Natural killer cell treated with Interleukin-12 subunit alpha and Interleukin-12 subunit beta and Interleukin-15 and Interleukin-18, amount 100 ng/mL, for 72 hours (primary cell): ENCODE measurements around the gene IRF2BPL. TPM values are rescaled to one million over a fixed set of nuclear protein-coding genes. Genes with fewer than 3 reads are reported as not detected.

ENCODE experiments used
- ATAC-seq, 2 donors: fragments of 150-1000 bp; cut with Tn5 transposase in 1 of 2; sonication (Bioruptor Pico), chemical (Tn5 transposase) in 1 of 2; 2 replicates each; pipeline ENCODE4 v1.10.0; 2021
- DNase-seq: peaks from one replicate; pipeline ENCODE4 v3.0.0; 2022; ENCODE audit warnings: low spot score
- H3K27ac Mint-ChIP-seq, 2 donors: 1 replicate in 1 of 2; 2 replicates in 1 of 2; pipeline ENCODE4 v1.8.0; 2022; ENCODE audit warnings: mixed read lengths in 2 of 2, mild to moderate bottlenecking in 1 of 2, moderate library complexity in 1 of 2
- H3K27me3 Mint-ChIP-seq, 2 donors: 1 replicate in 1 of 2; 2 replicates in 1 of 2; pipeline ENCODE4 v1.8.0; 2022; ENCODE audit warnings: mixed read lengths in 2 of 2
- H3K36me3 Mint-ChIP-seq: one replicate; pipeline ENCODE4 v1.8.0; 2022; ENCODE audit warnings: mixed read lengths
- H3K4me1 Mint-ChIP-seq, 2 donors: 1 replicate in 1 of 2; 2 replicates in 1 of 2; pipeline ENCODE4 v1.8.0; 2022; ENCODE audit warnings: low read depth in 2 of 2, mixed read lengths in 2 of 2, mild to moderate bottlenecking in 1 of 2
- H3K4me3 Mint-ChIP-seq: one replicate; pipeline ENCODE4 v1.8.0; 2022; ENCODE audit warnings: mixed read lengths
- H3K9me3 Mint-ChIP-seq: 2 replicates; pipeline ENCODE4 v1.8.0; 2022; ENCODE audit warnings: mixed read lengths
- total RNA-seq, 2 donors: library from RNA; stranded (reverse); gene quantifications; one replicate each; pipeline ENCODE4 v1.2.3, GENCODE V29; 2022

IRF2BPL gene
- total RNA-seq, 2 donors from 2014 or later, result 18.0 to 28.9 TPM

GRCh38 chr14:77062261-77062660 lies 33.8 kb upstream of the IRF2BPL start:
- Mint-ChIP-seq H3K4me3 (no peak overlapping the region), H3K36me3 (no peaks in the 10 kb centered on the region), H3K9me3 (no peaks in the 10 kb centered on the region), H3K4me1 (peaks cover 0 to 7% of the 10 kb centered on the region in 2 donors), H3K27me3 (no peaks in the 10 kb centered on the region), H3K27ac (no peak overlapping the region)
- ATAC-seq, result no peak
- DNase-seq, result no peak

GRCh38 chr14:77061630-77062257 lies 33.2 kb upstream of the IRF2BPL start:
- peak; percentile 25 for DNase-seq
- H3K27me3 Mint-ChIP-seq, result no peaks in the 10 kb centered on the region
- no peak overlapping the region for H3K27ac Mint-ChIP-seq
- no peaks in the 10 kb centered on the region for H3K36me3 Mint-ChIP-seq
- H3K9me3 Mint-ChIP-seq, result no peaks in the 10 kb centered on the region
- peaks cover 0 to 7% of the 10 kb centered on the region in 2 donors for H3K4me1 Mint-ChIP-seq
- no peak overlapping the region for H3K4me3 Mint-ChIP-seq
- ATAC-seq, result no peak

- H3K27ac Mint-ChIP-seq, result no peak overlapping the region
- DNase-seq, result peak; percentile 37
- ATAC-seq, result peak in 1 of 2 donors; percentile 36
These were observed 30.9 kb upstream of the IRF2BPL start for GRCh38 chr14:77059276-77059915.

GRCh38 chr14:77058785-77059184 lies 30.3 kb upstream of the IRF2BPL start:
- DNase-seq (peak; percentile 5), ATAC-seq (no peak)
- no peaks in the 10 kb centered on the region for H3K36me3 Mint-ChIP-seq
- peaks cover 0 to 7% of the 10 kb centered on the region in 2 donors for H3K4me1 Mint-ChIP-seq
- H3K27ac Mint-ChIP-seq, result no peak overlapping the region
- H3K4me3 Mint-ChIP-seq, result no peak overlapping the region
- H3K27me3 Mint-ChIP-seq, result no peaks in the 10 kb centered on the region
- H3K9me3 Mint-ChIP-seq, result no peaks in the 10 kb centered on the region

More at GRCh38 chr14:77059276-77059915, 30.9 kb upstream of the IRF2BPL start:
- Mint-ChIP-seq H3K36me3 (no peaks in the 10 kb centered on the region), H3K4me3 (no peak overlapping the region), H3K27me3 (no peaks in the 10 kb centered on the region), H3K9me3 (no peaks in the 10 kb centered on the region), H3K4me1 (peaks cover 0 to 7% of the 10 kb centered on the region in 2 donors)

GRCh38 chr14:77058117-77058516 lies 29.6 kb upstream of the IRF2BPL start:
- DNase-seq (peak; percentile 28), ATAC-seq (no peak)
- peaks cover 0 to 6% of the 10 kb centered on the region in 2 donors for H3K4me1 Mint-ChIP-seq
- H3K27me3 Mint-ChIP-seq, result no peaks in the 10 kb centered on the region
- no peak overlapping the region for H3K4me3 Mint-ChIP-seq
- no peaks in the 10 kb centered on the region for H3K9me3 Mint-ChIP-seq
- H3K27ac Mint-ChIP-seq, result no peak overlapping the region
- H3K36me3 Mint-ChIP-seq, result no peaks in the 10 kb centered on the region

GRCh38 chr14:77055981-77056380 lies 27.5 kb upstream of the IRF2BPL start:
- no peaks in the 10 kb centered on the region for H3K27me3 Mint-ChIP-seq
- peaks cover 0 to 11% of the 10 kb centered on the region in 2 donors for H3K4me1 Mint-ChIP-seq
- H3K27ac Mint-ChIP-seq, result no peak overlapping the region
- no peaks in the 10 kb centered on the region for H3K9me3 Mint-ChIP-seq
- DNase-seq (no peak), ATAC-seq (no peak)
- no peaks in the 10 kb centered on the region for H3K36me3 Mint-ChIP-seq
- no peak overlapping the region for H3K4me3 Mint-ChIP-seq

GRCh38 chr14:77055306-77055705 lies 26.8 kb upstream of the IRF2BPL start:
- H3K4me1 Mint-ChIP-seq, result peaks cover 0 to 11% of the 10 kb centered on the region in 2 donors
- ATAC-seq, result no peak
- H3K4me3 Mint-ChIP-seq, result no peak overlapping the region
- no peak for DNase-seq
- no peaks in the 10 kb centered on the region for H3K27me3 Mint-ChIP-seq
- H3K9me3 Mint-ChIP-seq, result no peaks in the 10 kb centered on the region
- no peak overlapping the region for H3K27ac Mint-ChIP-seq
- H3K36me3 Mint-ChIP-seq, result no peaks in the 10 kb centered on the region

- Mint-ChIP-seq H3K27me3 (no peaks in the 10 kb centered on the region), H3K27ac (peak overlapping the region in 1 of 2 donors; percentile 66), H3K4me1 (peaks cover 0 to 11% of the 10 kb centered on the region in 2 donors), H3K9me3 (no peaks in the 10 kb centered on the region), H3K36me3 (no peaks in the 10 kb centered on the region), H3K4me3 (no peak overlapping the region)
- peak; percentile 83 to 88 for ATAC-seq
- DNase-seq, result peak; percentile 84
These were observed 24.7 kb upstream of the IRF2BPL start for GRCh38 chr14:77053046-77053841.

- Mint-ChIP-seq H3K4me3 (no peak overlapping the region), H3K9me3 (no peaks in the 10 kb centered on the region), H3K27me3 (no peaks in the 10 kb centered on the region), H3K36me3 (no peaks in the 10 kb centered on the region), H3K27ac (peak overlapping the region; percentile 21 to 72), H3K4me1 (peaks cover 0 to 11% of the 10 kb centered on the region in 2 donors)
- ATAC-seq, result peak in 1 of 2 donors; percentile 26
- DNase-seq, result no peak
These were observed 24.0 kb upstream of the IRF2BPL start for GRCh38 chr14:77052281-77053044.

- Mint-ChIP-seq H3K27ac (no peak overlapping the region), H3K36me3 (no peaks in the 10 kb centered on the region), H3K4me1 (peaks cover 0 to 11% of the 10 kb centered on the region in 2 donors), H3K4me3 (no peak overlapping the region), H3K9me3 (no peaks in the 10 kb centered on the region), H3K27me3 (no peaks in the 10 kb centered on the region)
- DNase-seq (no peak), ATAC-seq (no peak)
These were observed 22.6 kb upstream of the IRF2BPL start for GRCh38 chr14:77051116-77051515.

GRCh38 chr14:77046721-77047120 lies 18.2 kb upstream of the IRF2BPL start:
- DNase-seq, result no peak
- peak overlapping the region in 1 of 2 donors; percentile 25 for H3K27ac Mint-ChIP-seq
- no peak overlapping the region for H3K4me3 Mint-ChIP-seq
- H3K9me3 Mint-ChIP-seq, result no peaks in the 10 kb centered on the region
- no peaks in the 10 kb centered on the region for H3K27me3 Mint-ChIP-seq
- H3K4me1 Mint-ChIP-seq, result peaks cover 29 to 32% of the 10 kb centered on the region in 2 donors
- ATAC-seq, result no peak
- H3K36me3 Mint-ChIP-seq, result no peaks in the 10 kb centered on the region

GRCh38 chr14:77045238-77046162 lies 17.0 kb upstream of the IRF2BPL start:
- Mint-ChIP-seq H3K27me3 (no peaks in the 10 kb centered on the region), H3K27ac (peak overlapping the region in 1 of 2 donors; percentile 98), H3K4me3 (no peak overlapping the region), H3K9me3 (no peaks in the 10 kb centered on the region), H3K4me1 (peaks cover 40 to 44% of the 10 kb centered on the region in 2 donors), H3K36me3 (no peaks in the 10 kb centered on the region)
- no peak for ATAC-seq
- DNase-seq, result no peak
